HG03432 (cell line): Measurements from ENCODE around the gene CDKL2.
"Not testable (repeated sequence)": the region's sequence is repeated elsewhere in the genome, so short reads cannot be mapped to it uniquely, and the experiment has no call there.

Experiments used
- ATAC-seq: cut with Tn5 transposase; IDR thresholded peaks from one replicate; pipeline ENCODE4 v1.9.1; 2021; ENCODE audit warnings: mild to moderate bottlenecking, moderate library complexity; ENCODE audit not compliant: unreplicated experiment

CDKL2 gene

DNA sequence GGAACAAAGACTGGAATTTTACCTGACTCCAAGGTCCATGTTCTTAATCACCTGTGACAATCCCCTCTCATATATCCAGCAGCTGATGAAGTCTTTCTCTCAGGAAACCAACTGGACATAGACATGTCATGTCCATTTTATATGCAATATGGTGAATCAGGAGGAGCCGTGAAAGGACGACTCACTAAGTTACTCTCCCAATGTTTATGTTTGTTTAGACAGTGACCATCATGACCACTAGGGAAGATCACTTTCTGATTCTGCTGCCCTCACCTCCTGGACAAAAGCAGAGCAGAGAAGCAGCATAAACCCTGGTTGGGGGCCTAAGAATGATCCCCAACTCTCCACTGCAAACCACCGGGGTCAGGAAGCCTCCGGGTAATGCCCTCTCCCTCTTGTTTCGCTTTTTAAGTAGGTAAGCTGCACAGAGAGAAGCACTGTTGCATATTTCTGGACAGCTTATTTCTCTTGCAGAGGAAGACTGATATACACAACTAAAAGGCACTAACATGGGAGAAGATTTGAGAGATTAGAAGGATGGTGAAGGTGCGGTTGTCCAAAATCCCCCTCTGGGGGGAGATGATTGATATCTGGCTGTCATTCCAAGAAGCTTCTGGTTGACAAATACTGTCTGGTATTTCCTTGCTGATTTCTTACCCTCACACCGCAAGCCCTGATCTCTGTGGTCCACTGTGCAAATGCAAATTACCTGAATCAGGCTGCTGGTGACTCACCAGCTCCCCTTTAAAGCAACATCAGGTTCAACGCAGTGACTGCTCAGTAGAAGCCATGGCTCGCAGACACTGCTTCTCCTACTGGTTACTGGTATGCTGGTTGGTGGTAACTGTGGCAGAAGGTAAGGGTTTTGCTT lies 74.8 kb downstream of the CDKL2 start, which contains the start of gene ODAPH:
ODAPH (plus strand) TSS at position 773 of the 871 bp plus-strand sequence; CDS start at position 790, 17 bp downstream.
- ATAC-seq: peak; percentile 95

DNA sequence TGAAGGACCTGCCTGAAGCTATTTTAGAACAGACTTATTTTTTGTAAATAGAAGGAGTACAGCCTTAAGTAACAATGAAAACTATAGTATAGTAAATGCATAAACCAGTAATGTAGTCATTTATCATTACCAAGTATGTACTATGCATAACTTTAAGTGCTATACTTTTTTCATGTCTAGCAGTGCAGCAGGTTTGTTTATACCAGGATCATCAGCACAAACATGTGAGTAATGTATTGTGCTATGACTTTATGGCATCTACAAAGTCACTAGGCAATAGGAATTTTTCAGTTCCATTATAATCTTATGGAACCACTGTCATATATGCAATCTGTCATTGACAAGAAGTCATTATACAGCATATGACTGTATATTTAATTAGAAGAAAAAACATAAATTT lies 77.9 kb downstream of the CDKL2 start:
- no peak for ATAC-seq

DNA sequence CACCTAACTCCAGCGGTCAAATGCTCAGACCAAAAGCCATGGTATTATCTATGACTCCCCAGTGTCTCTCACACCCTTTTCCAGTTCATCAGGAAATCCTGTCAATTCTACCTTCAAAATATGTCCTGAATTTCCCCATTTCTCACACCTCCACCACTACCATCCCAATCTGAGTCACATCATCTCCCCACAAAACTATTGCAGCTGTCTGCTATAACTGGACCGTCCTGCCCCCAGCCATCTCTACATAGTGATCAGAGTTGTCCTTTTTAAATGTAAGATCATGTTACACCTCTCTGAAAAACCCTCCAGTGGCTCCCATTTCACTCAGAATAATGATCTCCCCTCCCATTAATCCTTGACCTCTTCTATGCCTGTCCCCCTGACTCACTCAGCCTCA lies 81.3 kb downstream of the CDKL2 start:
- ATAC-seq: no peak

DNA sequence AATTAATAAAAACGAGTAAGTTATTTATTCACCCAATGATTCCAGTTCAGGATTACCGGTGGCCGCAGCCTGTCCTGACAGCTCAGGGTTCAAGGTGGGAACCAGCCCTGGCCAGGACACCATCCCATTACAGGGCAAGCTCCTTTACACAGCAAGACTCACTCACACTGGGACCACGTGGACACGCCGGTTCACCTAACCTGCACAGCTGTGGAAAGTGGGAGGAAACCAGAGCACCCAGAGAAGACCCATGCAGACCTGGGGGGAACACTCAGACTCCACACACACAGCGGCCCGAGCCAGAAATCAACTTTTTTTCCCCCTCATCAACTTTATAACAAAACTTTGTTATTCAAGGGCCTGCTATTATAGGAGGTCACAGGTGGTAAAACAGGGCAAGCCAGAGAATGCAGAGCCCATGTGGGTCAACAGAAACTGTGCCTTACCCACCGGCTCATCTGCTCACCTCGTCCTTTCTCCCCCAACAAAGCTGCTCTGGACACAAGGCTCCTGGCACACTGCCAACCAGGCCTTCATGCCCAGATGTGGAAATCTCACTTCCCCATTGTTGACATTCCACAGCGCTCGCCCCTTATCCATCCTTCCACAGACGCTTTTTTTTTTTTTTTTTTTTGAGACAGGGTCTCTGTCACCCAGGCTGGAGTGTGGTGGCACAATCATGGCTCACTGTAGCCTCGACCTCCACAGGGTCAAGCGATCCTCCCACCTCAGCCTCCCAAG lies 82.5 kb downstream of the CDKL2 start:
- ATAC-seq: no peak

DNA sequence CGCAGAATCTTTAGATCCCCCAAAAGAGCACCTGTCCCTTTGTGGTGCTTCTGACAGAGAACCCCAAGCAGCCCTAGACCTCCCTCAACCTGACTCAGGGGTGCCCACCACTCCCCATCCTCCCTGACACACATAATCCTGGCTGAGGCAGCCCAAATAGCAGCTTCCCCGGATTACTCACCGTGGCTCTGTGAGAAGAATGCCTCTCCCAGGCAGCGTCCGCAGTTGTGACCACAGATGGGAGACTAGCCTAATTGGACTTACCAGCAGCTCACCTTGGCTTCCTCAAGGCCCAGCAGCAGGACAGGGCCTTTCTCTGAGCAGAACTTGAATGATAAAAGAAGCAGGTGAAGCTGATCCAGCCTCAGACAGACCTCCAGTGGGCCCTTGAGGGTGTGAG lies 84.8 kb downstream of the CDKL2 start:
- ATAC-seq: no peak

DNA sequence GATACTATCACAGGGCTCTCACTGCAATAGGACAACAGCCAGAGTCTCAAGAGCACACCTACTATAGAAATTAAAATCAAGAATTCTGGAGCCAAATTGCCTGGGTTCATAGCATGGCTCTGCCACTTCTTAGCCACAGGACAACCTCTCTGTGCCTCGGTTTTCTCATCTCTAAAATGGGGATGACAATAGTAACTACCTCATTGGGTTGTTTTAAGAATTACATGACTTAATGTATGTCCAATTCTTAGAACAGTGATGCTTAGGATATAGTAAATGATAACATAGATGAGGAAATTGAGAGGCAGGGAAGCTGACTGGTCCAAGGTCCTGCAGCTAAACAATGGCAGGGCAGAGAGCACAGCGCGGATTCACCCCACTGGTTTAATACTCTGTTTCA lies 85.5 kb downstream of the CDKL2 start:
- ATAC-seq: no peak

DNA sequence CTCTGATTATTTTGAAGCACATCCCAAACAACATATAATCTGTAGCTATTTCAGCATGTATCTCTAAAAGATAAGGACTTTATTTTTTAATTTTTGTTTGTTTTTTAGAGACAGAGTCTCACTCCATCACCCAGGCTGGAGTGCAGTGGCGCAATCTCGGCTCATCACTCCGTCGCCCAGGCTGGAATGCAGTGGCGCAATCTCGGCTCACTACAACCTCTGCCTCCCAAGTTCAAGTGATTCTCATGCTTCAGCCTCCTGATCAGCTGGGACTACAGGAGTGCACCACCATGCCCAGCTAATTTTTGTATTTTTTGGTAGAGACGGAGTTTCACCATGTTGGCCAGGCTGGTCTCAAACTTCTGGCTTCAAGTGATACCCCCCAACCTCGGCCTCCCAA lies 86.1 kb downstream of the CDKL2 start:
- ATAC-seq: not testable (repeated sequence)

DNA sequence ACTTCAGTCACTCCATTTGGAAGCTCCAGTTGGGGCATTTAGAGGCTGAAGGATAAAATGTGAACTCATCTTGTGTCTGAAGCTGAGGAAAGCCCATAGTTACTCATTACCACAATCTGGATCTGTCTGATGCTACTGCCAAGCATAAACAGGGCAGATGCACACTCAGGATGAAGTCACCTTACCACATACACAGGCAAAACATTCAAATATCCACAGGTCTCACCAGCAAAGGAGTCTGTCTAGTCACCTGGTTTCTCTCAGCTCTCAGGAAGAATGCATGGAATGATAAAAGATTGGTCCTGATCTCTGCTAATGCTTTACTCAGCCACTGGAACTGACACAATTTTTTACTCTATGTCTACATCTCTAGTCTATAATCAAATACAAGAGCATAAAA lies 87.5 kb downstream of the CDKL2 start:
- no peak for ATAC-seq

DNA sequence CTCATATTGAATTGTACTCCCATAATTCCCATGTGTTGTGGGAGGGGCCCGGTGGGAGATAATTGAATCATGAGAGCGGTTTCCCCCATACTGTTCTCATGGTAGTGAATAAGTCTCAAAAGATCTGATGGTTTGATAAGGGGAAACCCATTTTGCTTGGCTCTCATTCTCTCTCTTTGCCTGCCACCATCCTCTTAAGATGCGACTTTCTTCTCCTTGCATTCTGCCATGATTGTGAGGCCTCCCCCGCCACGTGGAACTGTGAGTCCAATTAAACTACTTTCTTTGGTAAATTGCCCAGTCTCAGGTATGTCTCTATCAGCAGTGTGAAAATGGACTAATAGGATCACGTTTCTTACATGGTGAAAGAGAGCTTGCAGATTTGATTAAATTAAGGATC lies 93.0 kb downstream of the CDKL2 start:
- ATAC-seq: not testable (repeated sequence)

DNA sequence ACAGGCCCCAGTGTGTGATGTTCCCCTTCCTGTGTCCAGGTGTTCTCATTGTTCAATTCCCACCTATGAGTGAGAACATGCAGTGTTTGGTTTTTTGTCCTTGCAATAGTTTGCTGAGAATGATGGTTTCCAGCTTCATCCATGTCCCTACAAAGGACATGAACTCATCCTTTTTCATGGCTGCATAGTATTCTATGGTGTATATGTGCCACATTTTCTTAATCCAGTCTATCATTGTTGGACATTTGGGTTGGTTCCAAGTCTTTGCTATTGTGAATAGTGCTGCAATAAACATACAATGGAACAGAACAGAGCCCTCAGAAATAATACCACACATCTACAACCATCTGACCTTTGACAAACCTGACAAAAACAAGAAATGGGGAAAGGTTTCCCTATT lies 96.4 kb downstream of the CDKL2 start:
- not testable (repeated sequence) for ATAC-seq

DNA sequence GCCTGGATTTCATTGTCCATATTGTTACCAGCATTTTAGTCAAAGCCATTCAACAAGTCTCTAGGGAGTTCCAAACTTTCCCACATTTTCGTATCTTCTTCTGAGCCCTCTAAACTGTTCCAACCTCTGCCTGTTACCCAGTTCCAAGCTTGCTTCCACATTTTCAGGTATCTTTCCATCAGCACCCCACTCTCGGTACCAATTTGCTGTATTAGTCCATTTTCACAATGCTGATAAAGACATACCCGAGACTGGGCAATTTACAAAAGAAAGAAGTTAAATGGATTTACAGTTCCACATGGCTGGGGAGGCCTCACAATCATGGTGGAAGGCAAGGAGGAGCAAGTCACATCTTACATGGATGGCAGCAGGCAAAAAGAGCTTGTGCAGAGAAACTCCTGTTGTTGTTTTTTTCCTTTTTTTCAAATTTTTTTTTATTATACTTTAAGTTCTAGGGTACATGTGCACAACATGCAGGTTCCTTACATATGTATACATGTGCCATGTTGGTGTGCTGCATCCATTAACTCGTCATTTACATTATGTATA lies 96.9 kb downstream of the CDKL2 start:
- ATAC-seq: not testable (repeated sequence)

DNA sequence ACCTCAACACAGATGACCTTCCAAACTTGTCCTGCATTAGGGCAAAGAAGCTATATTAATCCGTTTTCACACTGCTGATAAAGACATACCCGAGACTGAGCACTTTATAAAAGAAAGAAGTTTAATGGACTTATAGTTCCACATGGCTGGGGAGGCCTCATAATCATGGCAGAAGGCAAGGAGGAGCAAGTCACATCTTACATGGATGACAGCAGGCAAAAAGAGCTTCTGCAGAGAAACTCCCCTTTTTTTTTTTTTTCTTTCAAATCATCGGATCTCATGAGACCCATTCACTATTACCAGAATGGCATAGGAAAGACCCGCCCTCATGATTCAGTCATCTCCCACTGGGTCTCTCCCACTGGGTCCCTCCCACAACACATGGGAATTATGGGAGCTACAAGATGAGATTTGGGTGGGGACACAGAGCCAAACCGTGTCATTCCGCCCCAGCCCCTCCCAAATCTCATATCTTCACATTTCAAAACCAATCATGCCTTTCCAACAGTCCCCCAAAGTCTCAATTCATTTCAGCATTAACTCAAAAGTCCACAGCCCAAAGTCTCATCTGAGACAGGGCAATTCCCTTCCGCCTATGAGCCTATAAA lies 98.7 kb downstream of the CDKL2 start:
- ATAC-seq: not testable (repeated sequence)

DNA sequence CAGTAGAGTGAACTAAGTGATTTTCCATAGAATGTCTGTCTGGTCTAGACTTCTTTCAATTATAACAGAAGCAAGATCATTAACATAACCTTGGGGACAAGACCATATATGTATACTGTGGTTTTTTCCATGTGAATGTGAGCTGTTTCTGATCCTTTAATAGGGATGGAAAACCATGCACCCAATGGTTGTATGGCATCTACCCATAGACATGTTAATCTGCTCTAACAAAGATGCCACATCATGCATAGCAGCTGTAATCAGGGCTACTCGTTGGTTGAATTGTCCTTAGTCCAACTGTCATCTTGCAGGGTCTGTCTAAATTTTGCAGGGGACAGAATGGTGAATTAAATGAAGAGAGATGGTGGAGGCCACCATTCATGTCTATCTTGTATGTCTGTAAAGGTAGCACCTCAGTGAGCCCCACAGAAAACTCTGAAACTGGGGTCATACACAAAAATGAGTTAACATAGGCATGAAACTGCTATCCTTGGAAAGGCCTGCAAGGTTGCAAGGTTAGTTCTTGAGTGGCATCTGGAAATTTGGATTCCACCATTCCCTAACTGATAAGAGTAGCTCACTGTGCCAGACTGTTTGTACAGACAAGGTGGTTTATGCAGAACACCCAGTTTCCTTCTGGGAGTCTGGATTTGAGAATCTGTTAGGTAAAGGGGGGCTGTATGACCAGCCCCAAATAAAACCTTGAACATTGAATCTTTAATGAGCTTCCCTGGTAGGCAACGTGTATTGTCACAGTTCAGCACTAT lies 99.6 kb downstream of the CDKL2 start:
- no peak for ATAC-seq
